Tibial nerve (tissue), 4 donors: ENCODE data around the gene NR3C1. TPM values are rescaled to one million over a fixed set of nuclear protein-coding genes. Genes with fewer than 3 reads are reported as not detected.

Source experiments
- DNase-seq, 2 donors: peaks; one replicate each; pipeline ENCODE4 v3.0.0-alpha.2; 2019; ENCODE audit warnings: low spot score in 2 of 2
- H3K27ac ChIP-seq, 4 donors: fragments of 200-600 bp; sonication (generic) in 3 of 4; one replicate each; pipeline ENCODE4 v1.5.1; 2017 to 2019; ENCODE audit warnings: mild to moderate bottlenecking in 1 of 4
- H3K27me3 ChIP-seq, 2 donors: fragments of 200-600 bp; sonication (generic) in 1 of 2; one replicate each; pipeline versions ENCODE4 v1.5.1 to v1.6.0; 2017 to 2019
- H3K36me3 ChIP-seq, 3 donors: fragments of 200-600 bp; sonication (generic); one replicate each; pipeline ENCODE4 v1.5.1; 2018 to 2019
- H3K4me1 ChIP-seq, 4 donors: fragments of 200-600 bp; sonication (generic) in 3 of 4; one replicate each; pipeline ENCODE4 v1.5.1; 2017 to 2019
- H3K4me3 ChIP-seq, 4 donors: fragments of 200-600 bp; sonication (generic) in 3 of 4; one replicate each; pipeline ENCODE4 v1.5.1; 2017 to 2019; ENCODE audit warnings: mild to moderate bottlenecking in 1 of 4, moderate library complexity in 1 of 4
- H3K9me3 ChIP-seq, 4 donors: fragments of 200-600 bp; sonication (generic) in 3 of 4; one replicate each; pipeline ENCODE4 v1.5.1; 2017 to 2019
- CTCF ChIP-seq, 5 experiments: fragments of 200-600 bp in 3 of 5; fragments of 450-650 bp in 2 of 5; sonication (generic) in 3 of 5; IDR thresholded peaks; one replicate each; pipeline ENCODE4 v1.5.1; 2016 to 2019; ENCODE audit warnings: antibody characterized with exemption in 5 of 5, mild to moderate bottlenecking in 3 of 5, moderate library complexity in 2 of 5
- EP300 ChIP-seq, 2 donors: sonication (generic); formaldehyde crosslinking; IDR thresholded peaks; one replicate each; pipeline ENCODE4 v1.6.1; 2017; ENCODE audit warnings: antibody characterized with exemption in 2 of 2, mild to moderate bottlenecking in 1 of 2
- POLR2A ChIP-seq, 2 donors: fragments of 450-650 bp; IDR thresholded peaks; one replicate each; pipeline ENCODE4 v1.6.1; 2017; ENCODE audit warnings: antibody characterized with exemption in 2 of 2, mild to moderate bottlenecking in 2 of 2, moderate library complexity in 2 of 2
- WGBS, 2 donors: methylation state at CpG; one replicate each; pipeline ENCODE4 v1.1.5; 2018; 5-methylcytosine and 5-hydroxymethylcytosine counted together
- total RNA-seq, 4 donors: library from RNA; depleted of rRNA; stranded (reverse); fragments of >200 nt; gene quantifications; one replicate each; pipeline ENCODE4 v1.1.0, GENCODE V29; 2016

The NR3C1 gene
- total RNA-seq, 4 donors from 2014 or later = 47.1 to 86.2 (median 75.8) TPM

- no peak overlapping the region for H3K27ac ChIP-seq
- no peaks in the 10 kb centered on the region for H3K27me3 ChIP-seq
- no peak for DNase-seq
- peaks cover 0 to 9% (median 2%) of the 10 kb centered on the region in 4 donors for H3K9me3 ChIP-seq
- H3K4me1 ChIP-seq = peaks cover 0 to 41% (median 5%) of the 10 kb centered on the region in 4 donors
- 84 to 90% methylated on average over 2 of the region's 2 CpGs for WGBS, 2 donors
- TF ChIP-seq CTCF (IDR thresholded peaks at IDR 0.05) = no peak
- no peak for TF ChIP-seq EP300 (IDR thresholded peaks at IDR 0.05)
- TF ChIP-seq POLR2A (IDR thresholded peaks at IDR 0.05) = no peak
- no peak overlapping the region for H3K4me3 ChIP-seq
- peaks cover 0 to 30% (median 0%) of the 10 kb centered on the region in 3 donors for H3K36me3 ChIP-seq
These were observed 23.9 kb downstream of the NR3C1 start for GRCh38 chr5:143379606-143380005.

GRCh38 chr5:143376911-143377813 is 26.3 kb downstream of the NR3C1 start:
- Histone ChIP-seq H3K4me3 (no peak overlapping the region), H3K27me3 (no peaks in the 10 kb centered on the region), H3K27ac (no peak overlapping the region), H3K4me1 (peaks cover 0 to 60% (median 8%) of the 10 kb centered on the region in 4 donors), H3K9me3 (peaks cover 0 to 7% (median 2%) of the 10 kb centered on the region in 4 donors), H3K36me3 (peaks cover 0 to 8% (median 0%) of the 10 kb centered on the region in 3 donors)
- 81 to 82% methylated on average over 5 of the region's 5 CpGs for WGBS, 2 donors
- DNase-seq = no peak
- no peak for TF ChIP-seq EP300 (IDR thresholded peaks at IDR 0.05)
- TF ChIP-seq POLR2A (IDR thresholded peaks at IDR 0.05) = no peak
- no peak for TF ChIP-seq CTCF (IDR thresholded peaks at IDR 0.05)

- TF ChIP-seq POLR2A (IDR thresholded peaks at IDR 0.05) (no peak), CTCF (IDR thresholded peaks at IDR 0.05) (no peak), EP300 (IDR thresholded peaks at IDR 0.05) (no peak)
- Histone ChIP-seq H3K9me3 (peaks cover 0 to 2% (median 0%) of the 10 kb centered on the region in 4 donors), H3K27me3 (no peaks in the 10 kb centered on the region), H3K4me3 (no peak overlapping the region), H3K36me3 (no peaks in the 10 kb centered on the region), H3K27ac (no peak overlapping the region), H3K4me1 (peaks cover 0 to 68% (median 8%) of the 10 kb centered on the region in 4 donors)
- no peak for DNase-seq
- WGBS, 2 donors = 95 to 96% methylated on average over 3 of the region's 3 CpGs
These were observed 27.2 kb downstream of the NR3C1 start for GRCh38 chr5:143376195-143376779.

- TF ChIP-seq CTCF (IDR thresholded peaks at IDR 0.05) = no peak
- no peak for TF ChIP-seq EP300 (IDR thresholded peaks at IDR 0.05)
- no peak for TF ChIP-seq POLR2A (IDR thresholded peaks at IDR 0.05)
- peaks cover 0 to 82% (median 8%) of the 10 kb centered on the region in 4 donors for H3K4me1 ChIP-seq
- no peak overlapping the region for H3K27ac ChIP-seq
- DNase-seq = no peak
- no peak overlapping the region for H3K4me3 ChIP-seq
- 84 to 88% methylated on average over 6 of the region's 6 CpGs for WGBS, 2 donors
- H3K27me3 ChIP-seq = no peaks in the 10 kb centered on the region
- H3K9me3 ChIP-seq = no peaks in the 10 kb centered on the region
- no peaks in the 10 kb centered on the region for H3K36me3 ChIP-seq
These were observed 28.8 kb downstream of the NR3C1 start for GRCh38 chr5:143374496-143375217.
